GM12874 (cell line): ENCODE measurements around the gene EPC1.
A peak's percentile ranks its signal among the peaks of the same experiment; 100 is the strongest.

Experiments
- TF ChIP-seq, protein P1 (sequence below): IDR thresholded peaks from 2 replicates; pipeline ENCODE4 v1.5.1; 2011; ENCODE audit warnings: low read depth, mild to moderate bottlenecking, control low read depth, low read length, moderate library complexity; ENCODE audit not compliant: insufficient read depth

EPC1 gene

DNA sequence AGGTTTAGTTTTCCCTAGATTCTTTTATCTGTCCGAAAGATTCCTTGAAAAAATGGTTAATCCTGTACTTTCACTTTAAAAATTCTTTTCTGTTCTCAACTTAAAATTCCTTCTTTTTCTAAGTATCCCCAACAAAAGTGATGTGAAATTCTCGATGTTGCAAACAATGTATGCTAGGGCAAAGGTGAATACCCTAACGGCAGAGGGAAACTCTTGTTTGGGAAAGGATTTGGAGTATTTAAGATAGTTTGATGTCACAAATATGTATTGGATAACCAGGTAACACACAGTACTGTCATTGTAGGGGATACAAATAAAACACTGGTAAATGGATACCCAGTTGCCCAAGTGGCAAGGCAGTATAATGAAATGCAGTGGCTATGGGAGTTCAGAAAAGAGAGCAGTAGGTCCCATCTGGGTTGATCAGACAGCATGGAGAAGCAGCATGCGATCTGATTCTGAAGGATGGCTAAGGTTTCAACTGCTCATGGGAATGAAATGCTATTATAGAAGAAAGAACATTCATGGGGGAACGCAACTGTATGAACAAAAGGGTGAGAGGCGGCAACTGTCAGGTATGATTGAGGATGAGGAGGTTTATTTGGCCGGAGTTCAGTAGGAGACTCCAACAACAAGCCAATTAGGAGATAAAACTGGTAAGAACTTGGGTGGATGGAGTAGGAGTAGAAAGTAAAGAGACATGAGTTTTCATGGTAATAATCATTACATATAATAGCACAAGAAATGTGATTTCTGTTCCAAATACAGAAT lies 3.2 kb upstream of the EPC1 start:
- TF ChIP-seq, protein P1, sequence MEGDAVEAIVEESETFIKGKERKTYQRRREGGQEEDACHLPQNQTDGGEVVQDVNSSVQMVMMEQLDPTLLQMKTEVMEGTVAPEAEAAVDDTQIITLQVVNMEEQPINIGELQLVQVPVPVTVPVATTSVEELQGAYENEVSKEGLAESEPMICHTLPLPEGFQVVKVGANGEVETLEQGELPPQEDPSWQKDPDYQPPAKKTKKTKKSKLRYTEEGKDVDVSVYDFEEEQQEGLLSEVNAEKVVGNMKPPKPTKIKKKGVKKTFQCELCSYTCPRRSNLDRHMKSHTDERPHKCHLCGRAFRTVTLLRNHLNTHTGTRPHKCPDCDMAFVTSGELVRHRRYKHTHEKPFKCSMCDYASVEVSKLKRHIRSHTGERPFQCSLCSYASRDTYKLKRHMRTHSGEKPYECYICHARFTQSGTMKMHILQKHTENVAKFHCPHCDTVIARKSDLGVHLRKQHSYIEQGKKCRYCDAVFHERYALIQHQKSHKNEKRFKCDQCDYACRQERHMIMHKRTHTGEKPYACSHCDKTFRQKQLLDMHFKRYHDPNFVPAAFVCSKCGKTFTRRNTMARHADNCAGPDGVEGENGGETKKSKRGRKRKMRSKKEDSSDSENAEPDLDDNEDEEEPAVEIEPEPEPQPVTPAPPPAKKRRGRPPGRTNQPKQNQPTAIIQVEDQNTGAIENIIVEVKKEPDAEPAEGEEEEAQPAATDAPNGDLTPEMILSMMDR = no peak

DNA sequence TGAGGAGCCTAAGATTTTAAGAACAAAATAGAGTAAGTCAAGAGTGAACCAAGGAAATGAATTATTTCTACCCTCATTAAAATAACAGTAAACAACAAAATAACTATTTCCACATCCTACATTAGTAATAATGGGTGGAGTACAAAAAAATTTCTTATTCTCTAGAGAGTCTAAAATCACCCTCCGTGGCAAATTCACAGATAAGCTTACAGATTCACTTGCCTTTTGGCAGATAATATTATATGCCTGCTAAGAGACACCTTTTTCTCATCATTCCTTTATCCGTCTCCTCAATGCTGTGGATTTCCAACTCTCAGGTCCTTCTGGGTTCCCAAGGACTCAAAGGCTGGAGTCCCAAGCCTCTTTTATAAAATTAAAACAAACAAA lies 2.2 kb upstream of the EPC1 start:
- TF ChIP-seq, protein P1 = no peak

DNA sequence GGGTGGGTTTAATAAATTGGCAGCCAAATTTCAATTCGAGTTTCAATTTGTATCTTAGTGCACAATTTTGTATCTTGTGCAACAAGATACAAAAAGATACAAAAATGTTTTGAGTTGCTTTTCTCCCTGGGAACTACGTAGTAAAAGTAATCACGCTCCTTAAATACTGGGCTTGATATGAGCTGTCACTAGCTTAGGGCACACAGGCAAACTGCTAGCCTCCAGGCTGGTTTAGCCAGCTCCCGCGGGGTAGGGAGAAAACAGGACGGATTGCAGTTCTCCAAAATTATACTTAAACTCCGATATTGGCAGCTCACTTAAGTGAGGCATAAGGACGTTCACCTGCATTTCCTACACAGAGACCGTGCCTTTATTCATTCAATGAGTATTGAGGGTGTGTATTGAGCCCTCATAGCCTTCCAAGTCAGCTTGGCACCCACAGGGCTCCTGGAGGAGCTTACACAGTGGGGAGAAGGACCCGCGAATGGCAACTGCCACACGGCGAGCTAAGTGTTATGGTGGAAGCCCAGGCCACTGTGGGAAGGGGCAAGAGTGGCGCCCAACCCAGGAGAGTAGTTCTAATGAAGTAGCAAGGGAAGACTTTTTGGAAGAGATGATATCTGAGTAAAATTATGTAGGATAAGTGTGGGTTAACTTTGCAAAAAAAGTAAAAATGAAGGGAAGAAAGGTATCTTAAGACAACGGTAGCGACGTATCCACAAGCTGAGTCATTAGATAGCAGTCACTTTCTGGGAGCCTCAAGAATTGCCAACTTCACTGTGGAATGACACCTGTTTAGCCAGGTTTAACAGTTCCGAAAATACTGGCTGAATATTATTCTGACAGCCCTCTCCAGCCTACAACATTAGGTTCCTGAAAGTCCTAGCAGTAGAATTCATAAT lies 1.6 kb upstream of the EPC1 start:
- TF ChIP-seq, protein P1 = no peak

DNA sequence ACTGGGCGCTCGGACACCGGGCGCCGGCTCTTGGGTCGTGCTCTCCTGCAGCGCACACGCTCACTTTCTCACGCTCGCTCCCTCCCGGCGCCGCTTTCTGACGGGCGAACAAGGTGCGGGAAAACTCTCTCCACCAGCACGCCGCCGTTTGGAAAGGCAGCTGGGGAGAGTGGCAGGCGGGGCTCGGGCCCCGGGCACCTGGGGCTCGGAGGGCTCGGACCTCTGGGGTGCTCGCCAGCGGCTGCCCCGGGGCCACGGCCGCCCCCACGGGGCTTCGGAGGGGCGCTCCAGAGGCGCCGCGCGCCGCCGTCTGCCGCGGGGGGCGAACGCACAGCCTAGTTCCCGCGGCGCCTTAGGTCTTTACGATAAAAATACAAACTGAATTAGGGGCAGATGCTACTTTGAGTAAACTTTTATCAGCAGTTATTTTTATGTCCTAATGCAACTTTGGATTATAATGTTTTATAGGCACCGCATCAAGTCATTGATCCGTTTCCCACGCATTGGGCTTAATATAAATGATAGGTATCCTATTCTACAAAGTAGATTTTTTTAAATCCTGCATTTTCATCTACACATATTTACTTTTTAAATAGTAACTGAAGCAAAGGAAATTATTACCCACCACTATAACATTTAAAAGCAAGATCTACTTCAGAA lies 535 bp upstream of the EPC1 start:
- TF ChIP-seq, protein P1 = no peak

DNA sequence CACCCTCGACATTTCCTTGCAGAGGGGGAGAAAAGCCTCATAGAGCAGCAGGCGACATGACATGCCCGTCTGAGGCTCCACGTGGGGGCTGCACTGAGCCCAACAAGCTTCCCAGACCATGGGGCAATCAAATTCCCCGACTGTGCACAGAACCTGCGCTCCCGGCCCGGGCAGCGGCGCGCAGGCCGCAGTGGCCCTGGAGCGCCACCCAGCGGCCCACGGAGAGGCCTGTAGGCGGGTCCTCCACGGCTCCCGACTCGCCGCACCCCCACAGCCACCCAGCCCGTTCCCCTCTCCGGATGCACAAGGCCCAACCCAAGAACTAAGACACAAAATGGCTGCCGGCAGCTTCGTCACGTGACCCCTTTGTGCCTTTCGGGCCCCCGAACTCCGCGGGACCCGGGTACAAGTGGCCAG lies 816 bp downstream of the EPC1 start:
- TF ChIP-seq, protein P1 = peak; percentile 97

DNA sequence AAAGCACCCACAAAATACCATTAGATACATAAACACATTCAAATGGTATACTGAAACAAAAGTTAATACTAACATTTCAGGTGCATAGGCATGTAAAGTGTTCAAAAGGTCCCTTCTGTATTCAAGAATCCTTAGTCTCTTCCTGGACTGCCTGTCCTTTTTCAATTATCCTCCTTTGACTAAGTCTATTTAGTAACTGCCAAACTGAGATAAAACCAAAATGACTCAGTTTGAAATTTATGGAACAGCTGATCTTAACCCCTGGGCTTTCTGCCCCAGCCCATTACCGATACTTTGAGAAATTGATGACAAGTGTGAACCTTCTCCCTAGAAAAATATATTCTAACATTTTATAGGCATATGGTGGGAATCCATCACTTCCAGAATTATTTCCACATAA lies 5.4 kb downstream of the EPC1 start:
- TF ChIP-seq, protein P1 = no peak
